ENCODE data around the gene TECPR1. TPM values are rescaled to one million over a fixed set of nuclear protein-coding genes. Genes with fewer than 3 reads are reported as not detected.
A peak's percentile ranks its signal among the peaks of the same experiment; 100 is the strongest.

Gene TECPR1
- polyA plus RNA-seq, 4 donors: 13.8 to 23.1 (median 15.5) TPM

DNA sequence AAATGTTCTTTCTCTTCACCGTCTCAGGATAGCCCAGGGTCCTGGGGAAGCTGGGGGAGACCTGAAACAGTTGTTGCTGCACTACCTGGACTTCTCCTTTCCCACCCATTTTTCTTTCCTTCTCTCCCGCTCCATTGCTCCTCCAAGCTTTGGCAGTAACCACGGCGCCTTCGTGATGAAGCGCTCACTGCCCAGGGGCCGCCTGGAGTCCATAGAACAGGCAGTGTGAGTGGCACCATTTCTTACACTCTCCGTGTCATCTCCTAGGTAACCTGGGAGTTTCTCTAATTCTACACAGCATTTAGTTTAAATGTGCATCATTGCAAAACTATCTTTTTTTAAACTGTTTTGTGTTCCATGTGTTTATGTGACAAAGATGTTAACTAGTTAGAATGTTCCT, 81.1 kb downstream of the TECPR1 start:
- DNase-seq (ENCODE audit: low read depth in 4 of 4, low spot score in 3 of 4): no peak

DNA sequence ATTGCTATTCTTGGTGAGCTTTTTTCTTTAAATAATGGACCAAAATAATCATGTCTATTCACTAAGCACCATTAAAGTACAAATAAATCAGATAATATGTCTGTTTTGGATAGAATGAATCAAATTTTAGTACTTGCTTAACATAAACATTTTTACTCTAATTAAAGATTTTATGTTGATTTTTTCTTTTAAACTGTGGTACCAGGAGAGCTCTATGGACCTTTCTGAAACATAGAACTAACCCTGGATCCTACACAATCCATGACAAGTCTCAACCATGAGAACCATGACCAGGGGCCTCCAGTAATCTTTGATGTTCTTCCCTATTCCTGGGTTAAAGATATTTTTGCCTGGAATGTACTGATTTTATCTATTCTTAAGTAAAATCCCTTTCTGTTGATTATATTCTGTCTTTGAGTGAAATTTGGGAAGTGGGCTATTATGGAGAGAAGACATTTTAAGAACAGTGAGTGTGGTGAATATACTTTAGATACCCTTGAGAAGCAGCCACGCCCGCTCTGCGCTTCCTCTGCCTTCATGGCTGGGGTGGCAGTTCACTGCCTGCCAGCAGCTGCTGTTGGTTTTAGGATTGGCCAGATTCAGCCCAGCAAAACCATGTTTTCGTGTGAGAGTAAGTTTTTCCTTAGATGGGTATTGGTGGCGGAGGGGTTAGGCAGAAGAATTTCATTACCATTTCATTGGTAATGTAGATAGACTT, 83.0 kb downstream of the TECPR1 start:
- no peak for DNase-seq (ENCODE audit: low read depth in 4 of 4, low spot score in 3 of 4)

DNA sequence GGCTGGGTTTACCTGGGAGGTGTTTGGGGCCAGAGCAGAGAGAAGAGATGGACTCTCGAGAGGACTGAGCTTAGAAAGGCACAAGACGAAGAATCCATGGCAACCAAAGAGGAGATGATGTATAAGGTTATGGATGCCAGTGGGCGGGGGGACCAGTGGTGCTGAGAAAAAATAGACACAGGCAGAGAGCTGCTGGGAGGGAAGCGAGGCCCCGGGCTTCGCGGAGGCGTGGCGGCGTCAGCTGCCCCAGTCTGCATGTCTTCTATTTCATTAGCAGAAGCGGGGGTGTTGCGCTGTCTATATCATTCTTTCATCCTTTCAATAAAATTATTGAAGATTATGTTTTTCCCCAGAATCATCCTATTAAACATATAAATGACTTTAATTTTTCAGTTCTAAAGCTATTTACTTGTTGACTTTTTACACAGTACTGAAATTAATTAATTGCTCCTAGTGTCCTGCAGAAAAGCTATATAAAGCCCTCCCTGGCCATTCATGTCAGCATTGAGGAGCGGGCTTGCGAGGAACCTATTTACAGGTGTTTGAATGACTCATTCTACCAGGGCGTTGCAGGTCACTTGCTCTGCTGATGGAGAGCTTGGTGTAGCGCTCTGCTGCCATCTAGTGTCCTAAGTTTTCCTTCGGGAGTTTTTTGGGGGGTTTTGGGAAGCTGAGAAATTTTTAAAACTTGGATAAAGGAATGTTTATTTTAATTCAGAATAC, 83.7 kb downstream of the TECPR1 start:
- peak in 3 of 4 donors; percentile 19 to 44 (median 33) for DNase-seq (ENCODE audit: low read depth in 4 of 4, low spot score in 3 of 4)

DNA sequence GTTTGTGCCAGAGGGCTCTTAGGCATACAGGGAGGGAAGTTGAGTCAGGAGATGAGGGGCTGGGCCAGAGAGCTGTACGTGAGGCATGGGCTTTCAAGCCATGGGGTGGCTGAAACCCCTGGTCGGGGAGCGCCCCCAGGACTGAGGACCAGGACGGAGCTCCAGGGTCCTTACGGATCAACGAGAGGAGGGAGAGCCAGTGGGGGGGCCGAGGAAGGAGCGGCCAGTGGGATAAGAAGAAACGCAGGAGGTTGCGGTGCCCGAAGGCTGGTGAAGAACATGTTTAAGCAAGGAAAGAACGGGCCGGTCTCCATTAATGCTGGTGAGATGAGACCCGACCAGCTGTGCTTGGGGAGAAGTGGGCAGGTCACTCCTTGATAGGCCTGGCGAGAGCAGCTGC, 84.4 kb downstream of the TECPR1 start:
- no peak for DNase-seq (ENCODE audit: low read depth in 4 of 4, low spot score in 3 of 4)

DNA sequence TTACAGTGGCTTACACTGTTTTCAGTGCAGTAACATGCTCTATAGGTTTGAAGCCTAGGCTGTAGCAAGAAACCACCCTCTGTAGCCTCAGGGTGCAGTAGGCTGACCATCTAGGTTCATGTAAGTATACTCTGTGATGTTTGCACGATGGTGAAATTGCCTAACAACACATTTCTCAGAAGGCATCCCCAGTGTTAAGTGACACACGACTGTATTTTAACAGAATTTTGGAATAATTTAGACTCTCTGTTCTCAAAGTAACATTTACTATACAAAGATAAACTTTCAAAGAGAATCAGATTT, 85.4 kb downstream of the TECPR1 start:
- DNase-seq (ENCODE audit: low read depth in 4 of 4, low spot score in 3 of 4): no peak

DNA sequence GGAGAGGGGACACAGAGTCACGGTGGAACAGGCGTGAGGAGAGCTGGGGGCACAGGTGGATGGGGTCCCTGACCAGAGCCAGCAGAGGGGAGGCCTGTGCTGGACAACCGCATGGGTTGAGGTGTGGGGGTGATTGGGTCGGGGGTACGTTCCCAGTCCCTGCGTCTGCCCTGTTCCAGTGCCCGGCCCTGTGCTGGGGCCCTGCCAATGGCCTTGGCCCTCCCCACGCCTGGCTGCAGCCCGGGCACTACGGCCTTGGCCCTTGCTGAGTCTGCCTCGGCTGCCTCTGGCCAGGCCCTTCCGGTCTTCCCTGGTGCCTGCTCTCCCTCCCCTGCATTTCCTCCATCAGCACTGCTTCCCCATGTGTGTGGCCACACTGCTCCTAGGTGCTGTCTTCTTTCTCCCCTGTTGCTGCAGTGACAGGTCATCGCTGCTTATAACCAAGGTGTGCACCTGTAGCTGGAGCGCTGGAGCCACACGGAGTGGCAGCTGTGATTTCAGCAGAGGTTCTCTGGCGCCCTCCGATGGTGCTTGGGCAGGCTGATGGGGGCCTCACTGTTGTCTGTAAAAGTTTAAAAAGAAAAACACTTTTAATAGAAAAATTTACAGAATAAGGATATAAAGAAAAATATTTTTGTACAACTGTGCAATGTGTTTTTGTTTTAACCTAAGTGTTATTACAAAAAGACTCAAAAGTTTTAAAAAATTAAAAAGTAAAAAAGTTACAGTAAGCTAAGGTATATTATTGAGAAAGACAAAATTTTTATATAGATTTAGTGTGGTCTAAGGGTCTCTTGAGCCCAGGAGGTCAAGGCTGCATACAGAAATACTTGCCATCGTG, 86.0 kb downstream of the TECPR1 start:
- no peak for DNase-seq (ENCODE audit: low read depth in 4 of 4, low spot score in 3 of 4)

Other genes starting within 250 kb of the TECPR1 start
- gene LMTK2, start 145.4 kb downstream of the TECPR1 start, polyA plus RNA-seq (ENCODE audit: insufficient read length in 4 of 4): 10 to 100 TPM in 3 of 4 donors, 1 to 10 TPM in 1; 8.4 to 15.3 (median 13.4) TPM
- under 1 TPM in 1 of 4 donors, not detected in 3; 0.18 TPM for gene BHLHA15, start 40.8 kb downstream of the TECPR1 start, polyA plus RNA-seq (ENCODE audit: insufficient read length in 4 of 4)
- gene BRI3, start 29.5 kb upstream of the TECPR1 start, polyA plus RNA-seq (ENCODE audit: insufficient read length in 4 of 4): 100 to 1,000 TPM in 1 of 4 donors, 10 to 100 TPM in 3; 81.7 to 109 (median 96.0) TPM
- 10 to 100 TPM in 3 of 4 donors, 1 to 10 TPM in 1; 2.3 to 15.6 (median 14.0) TPM for gene BAIAP2L1, start 148.9 kb upstream of the TECPR1 start, polyA plus RNA-seq (ENCODE audit: insufficient read length in 4 of 4)